ENCODE measurements around the gene ENTPD3.

Gene ENTPD3

DNA sequence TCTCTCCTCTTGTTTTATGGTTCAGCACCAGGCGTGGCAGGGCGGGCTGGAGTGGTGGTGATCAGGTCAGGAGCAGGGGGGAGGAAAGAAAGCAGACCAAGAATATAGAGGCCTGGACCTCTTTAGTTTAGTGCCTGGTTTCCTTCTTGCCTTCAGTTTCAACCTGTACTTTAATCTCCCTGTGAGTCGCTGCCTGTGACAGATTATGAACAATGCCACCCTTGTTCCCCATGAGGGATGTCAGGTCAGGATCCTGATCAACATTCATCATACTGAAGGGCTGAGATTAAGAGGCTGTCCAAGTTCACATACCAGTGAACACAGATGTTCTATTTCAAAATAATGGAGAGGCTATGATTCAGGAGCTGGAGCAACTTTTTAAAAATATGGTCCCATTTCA is 11.4 kb downstream of the ENTPD3 start:
- CTCF ChIA-PET, result no interaction called here

DNA sequence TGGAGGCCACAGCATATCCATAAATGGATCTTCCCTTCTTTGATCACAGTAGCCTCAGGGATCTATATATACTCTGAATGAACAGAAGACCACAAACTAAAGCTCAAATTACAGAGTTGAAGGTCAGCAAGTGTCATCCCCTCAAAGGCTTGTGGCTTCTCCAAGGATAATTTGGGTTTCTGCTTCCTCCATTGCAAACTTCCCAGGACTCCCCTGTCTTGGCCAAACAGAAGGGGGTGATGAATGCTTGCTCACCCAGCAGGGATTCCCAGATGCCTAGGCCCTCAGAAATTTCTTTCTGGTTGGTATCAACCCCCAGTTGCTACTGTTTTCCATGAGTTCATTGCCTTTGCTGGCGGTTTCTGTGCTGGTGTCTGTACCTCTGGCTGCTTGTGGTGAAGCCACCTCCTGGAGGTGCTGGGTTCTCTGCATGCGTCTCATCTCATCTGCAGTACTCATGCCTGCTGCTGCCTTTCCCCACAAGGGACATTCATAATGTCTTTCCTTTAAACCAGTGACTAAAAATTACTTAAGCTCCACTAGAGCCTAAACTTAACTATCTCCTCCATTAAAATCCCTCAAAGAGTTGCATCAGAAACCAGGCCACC is 17.7 kb downstream of the ENTPD3 start:
- POLR2A ChIA-PET, result no interaction called here
- H3K36me3 ChIP-seq (ENCODE audit: control insufficient read depth in 4 of 4, insufficient read depth in 4 of 4, low read length in 3 of 4), result no peaks in the 10 kb centered on the region
- peaks cover 0 to 2% (median 0%) of the 10 kb centered on the region in 5 experiments for H3K9me3 ChIP-seq (ENCODE audit: control extremely low read depth in 1 of 5, control insufficient read depth in 4 of 5, insufficient read depth in 2 of 5, low read depth in 1 of 5, low read length in 4 of 5)
- WGBS (ENCODE audit: insufficient coverage), result 100% methylated on average over 2 of the region's 2 CpGs
- H3K4me3 ChIP-seq (ENCODE audit: control insufficient read depth in 1 of 7, extremely low read depth in 1 of 7, insufficient read depth in 4 of 7, low read depth in 2 of 7, low read length in 6 of 7), result no peak overlapping the region
- H3K4me1 ChIP-seq (ENCODE audit: control extremely low read depth in 1 of 4, control insufficient read depth in 4 of 4, insufficient read depth in 4 of 4, low read length in 3 of 4), result no peaks in the 10 kb centered on the region
- no peak overlapping the region for H3K27ac ChIP-seq (ENCODE audit: insufficient read depth in 1 of 2, low read depth in 1 of 2, low read length in 2 of 2, poor library complexity in 1 of 2, severe bottlenecking in 2 of 2)
- no peaks in the 10 kb centered on the region for H3K27me3 ChIP-seq (replicated peaks in 2 of 5; ENCODE audit: control insufficient read depth in 4 of 5, insufficient read depth in 5 of 5, low read length in 4 of 5)
- DNase-seq, result no peak
- CTCF ChIA-PET, result interaction anchor here (1.0 kb wide), 1 partner anchor 31 kb away, joined by 3 read pairs; no protein-coding TSS in a partner anchor

More for the DNA sequence above, 11.4 kb downstream of the ENTPD3 start:
- Histone ChIP-seq H3K9me3 (ENCODE audit: control extremely low read depth in 1 of 5, control insufficient read depth in 4 of 5, insufficient read depth in 2 of 5, low read depth in 1 of 5, low read length in 4 of 5) (peaks cover 0 to 2% (median 0%) of the 10 kb centered on the region in 5 experiments), H3K27me3 (replicated peaks in 2 of 5; ENCODE audit: control insufficient read depth in 4 of 5, insufficient read depth in 5 of 5, low read length in 4 of 5) (no peaks in the 10 kb centered on the region), H3K36me3 (ENCODE audit: control insufficient read depth in 4 of 4, insufficient read depth in 4 of 4, low read length in 3 of 4) (no peaks in the 10 kb centered on the region), H3K4me1 (ENCODE audit: control extremely low read depth in 1 of 4, control insufficient read depth in 4 of 4, insufficient read depth in 4 of 4, low read length in 3 of 4) (no peaks in the 10 kb centered on the region), H3K4me3 (ENCODE audit: control insufficient read depth in 1 of 7, extremely low read depth in 1 of 7, insufficient read depth in 4 of 7, low read depth in 2 of 7, low read length in 6 of 7) (no peak overlapping the region), H3K27ac (ENCODE audit: insufficient read depth in 1 of 2, low read depth in 1 of 2, low read length in 2 of 2, poor library complexity in 1 of 2, severe bottlenecking in 2 of 2) (no peak overlapping the region)
- WGBS (ENCODE audit: insufficient coverage), result 100% methylated on average over 1 of the region's 3 CpGs
- POLR2A ChIA-PET, result no interaction called here
- DNase-seq, result no peak

DNA sequence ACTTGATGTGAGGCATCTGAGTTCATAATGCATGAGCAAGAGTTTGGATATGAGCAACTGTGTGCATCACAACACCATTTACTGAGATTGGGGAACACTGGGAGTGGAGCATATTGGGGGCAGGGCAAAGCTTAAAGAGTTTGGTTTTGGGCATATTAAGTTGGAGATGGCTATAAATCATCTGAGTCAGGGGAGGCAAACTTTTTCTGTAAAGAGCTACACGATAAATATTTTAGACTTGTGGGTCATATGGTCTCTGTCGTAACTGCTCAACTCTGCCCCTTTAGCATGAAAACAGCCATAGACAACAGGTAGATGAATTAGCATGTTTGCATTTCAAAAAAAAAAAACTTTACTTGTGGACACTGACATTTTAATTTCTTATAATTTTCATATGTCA is 20.0 kb downstream of the ENTPD3 start:
- WGBS (ENCODE audit: insufficient coverage), result 86% methylated on average over 1 of the region's 2 CpGs
- no peaks in the 10 kb centered on the region for H3K36me3 ChIP-seq (ENCODE audit: control insufficient read depth in 4 of 4, insufficient read depth in 4 of 4, low read length in 3 of 4)
- DNase-seq, result no peak
- no peaks in the 10 kb centered on the region for H3K9me3 ChIP-seq (ENCODE audit: control extremely low read depth in 1 of 5, control insufficient read depth in 4 of 5, insufficient read depth in 2 of 5, low read depth in 1 of 5, low read length in 4 of 5)
- H3K27me3 ChIP-seq (replicated peaks in 2 of 5; ENCODE audit: control insufficient read depth in 4 of 5, insufficient read depth in 5 of 5, low read length in 4 of 5), result no peaks in the 10 kb centered on the region
- ChIA-PET POLR2A (no interaction called here), CTCF (no interaction called here)
- H3K4me1 ChIP-seq (ENCODE audit: control extremely low read depth in 1 of 4, control insufficient read depth in 4 of 4, insufficient read depth in 4 of 4, low read length in 3 of 4), result no peaks in the 10 kb centered on the region
- no peak overlapping the region for H3K4me3 ChIP-seq (ENCODE audit: control insufficient read depth in 1 of 7, extremely low read depth in 1 of 7, insufficient read depth in 4 of 7, low read depth in 2 of 7, low read length in 6 of 7)
- no peak overlapping the region for H3K27ac ChIP-seq (ENCODE audit: insufficient read depth in 1 of 2, low read depth in 1 of 2, low read length in 2 of 2, poor library complexity in 1 of 2, severe bottlenecking in 2 of 2)

DNA sequence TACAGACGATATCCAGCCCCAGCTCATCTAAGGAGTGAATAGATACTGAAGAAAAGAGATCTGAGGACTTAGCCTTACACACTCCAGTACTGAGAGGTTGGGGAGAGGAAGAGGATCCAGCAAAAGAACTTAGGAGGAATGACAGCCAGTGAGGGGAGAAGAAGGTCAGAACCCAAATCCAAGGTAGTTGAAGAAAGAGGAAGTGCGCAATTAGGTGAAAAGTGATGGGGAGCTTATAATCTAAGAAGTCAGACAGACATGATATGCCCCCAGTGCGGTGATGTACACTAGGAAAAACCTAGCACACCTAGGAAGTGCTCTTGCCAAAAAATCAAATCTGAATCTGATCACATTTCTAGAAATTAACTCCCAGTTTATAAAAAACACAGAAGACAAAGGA is 20.6 kb downstream of the ENTPD3 start:
- CTCF ChIA-PET, result no interaction called here
- POLR2A ChIA-PET, result no interaction called here
- H3K36me3 ChIP-seq (ENCODE audit: control insufficient read depth in 4 of 4, insufficient read depth in 4 of 4, low read length in 3 of 4), result no peaks in the 10 kb centered on the region
- no peaks in the 10 kb centered on the region for H3K27me3 ChIP-seq (replicated peaks in 2 of 5; ENCODE audit: control insufficient read depth in 4 of 5, insufficient read depth in 5 of 5, low read length in 4 of 5)
- 92% methylated on average over 2 of the region's 3 CpGs for WGBS (ENCODE audit: insufficient coverage)
- H3K4me3 ChIP-seq (ENCODE audit: control insufficient read depth in 1 of 7, extremely low read depth in 1 of 7, insufficient read depth in 4 of 7, low read depth in 2 of 7, low read length in 6 of 7), result no peak overlapping the region
- no peaks in the 10 kb centered on the region for H3K4me1 ChIP-seq (ENCODE audit: control extremely low read depth in 1 of 4, control insufficient read depth in 4 of 4, insufficient read depth in 4 of 4, low read length in 3 of 4)
- no peaks in the 10 kb centered on the region for H3K9me3 ChIP-seq (ENCODE audit: control extremely low read depth in 1 of 5, control insufficient read depth in 4 of 5, insufficient read depth in 2 of 5, low read depth in 1 of 5, low read length in 4 of 5)
- H3K27ac ChIP-seq (ENCODE audit: insufficient read depth in 1 of 2, low read depth in 1 of 2, low read length in 2 of 2, poor library complexity in 1 of 2, severe bottlenecking in 2 of 2), result no peak overlapping the region
- no peak for DNase-seq

DNA sequence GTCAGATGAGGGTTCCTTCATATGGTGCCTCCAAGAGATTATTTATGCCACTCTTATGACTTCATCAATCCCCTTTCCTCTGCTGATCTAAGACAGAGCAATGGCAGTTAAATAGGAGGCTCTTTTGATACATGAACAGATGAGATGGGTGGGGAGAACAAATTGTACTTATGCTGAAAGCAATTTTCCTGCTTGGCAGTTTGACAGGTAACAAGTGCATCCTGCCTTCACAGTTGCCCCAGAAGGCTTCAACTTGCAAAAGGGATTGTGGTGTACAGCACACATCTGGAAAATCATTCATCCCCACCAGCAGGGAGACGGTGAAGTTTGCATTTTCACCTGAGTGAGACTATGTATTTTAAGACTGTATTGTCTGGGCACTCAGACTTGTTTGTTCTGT is 27.3 kb downstream of the ENTPD3 start:
- no CpG with 5 or more reads among the region's 1 CpG for WGBS (ENCODE audit: insufficient coverage)
- peaks cover 0 to 2% (median 0%) of the 10 kb centered on the region in 5 experiments for H3K9me3 ChIP-seq (ENCODE audit: control extremely low read depth in 1 of 5, control insufficient read depth in 4 of 5, insufficient read depth in 2 of 5, low read depth in 1 of 5, low read length in 4 of 5)
- no peaks in the 10 kb centered on the region for H3K4me1 ChIP-seq (ENCODE audit: control extremely low read depth in 1 of 4, control insufficient read depth in 4 of 4, insufficient read depth in 4 of 4, low read length in 3 of 4)
- H3K36me3 ChIP-seq (ENCODE audit: control insufficient read depth in 4 of 4, insufficient read depth in 4 of 4, low read length in 3 of 4), result no peaks in the 10 kb centered on the region
- H3K27me3 ChIP-seq (replicated peaks in 2 of 5; ENCODE audit: control insufficient read depth in 4 of 5, insufficient read depth in 5 of 5, low read length in 4 of 5), result peaks cover 0 to 3% (median 0%) of the 10 kb centered on the region in 5 experiments
- POLR2A ChIA-PET, result no interaction called here
- no peak for DNase-seq
- H3K4me3 ChIP-seq (ENCODE audit: control insufficient read depth in 1 of 7, extremely low read depth in 1 of 7, insufficient read depth in 4 of 7, low read depth in 2 of 7, low read length in 6 of 7), result no peak overlapping the region
- CTCF ChIA-PET, result no interaction called here
- H3K27ac ChIP-seq (ENCODE audit: insufficient read depth in 1 of 2, low read depth in 1 of 2, low read length in 2 of 2, poor library complexity in 1 of 2, severe bottlenecking in 2 of 2), result no peak overlapping the region

DNA sequence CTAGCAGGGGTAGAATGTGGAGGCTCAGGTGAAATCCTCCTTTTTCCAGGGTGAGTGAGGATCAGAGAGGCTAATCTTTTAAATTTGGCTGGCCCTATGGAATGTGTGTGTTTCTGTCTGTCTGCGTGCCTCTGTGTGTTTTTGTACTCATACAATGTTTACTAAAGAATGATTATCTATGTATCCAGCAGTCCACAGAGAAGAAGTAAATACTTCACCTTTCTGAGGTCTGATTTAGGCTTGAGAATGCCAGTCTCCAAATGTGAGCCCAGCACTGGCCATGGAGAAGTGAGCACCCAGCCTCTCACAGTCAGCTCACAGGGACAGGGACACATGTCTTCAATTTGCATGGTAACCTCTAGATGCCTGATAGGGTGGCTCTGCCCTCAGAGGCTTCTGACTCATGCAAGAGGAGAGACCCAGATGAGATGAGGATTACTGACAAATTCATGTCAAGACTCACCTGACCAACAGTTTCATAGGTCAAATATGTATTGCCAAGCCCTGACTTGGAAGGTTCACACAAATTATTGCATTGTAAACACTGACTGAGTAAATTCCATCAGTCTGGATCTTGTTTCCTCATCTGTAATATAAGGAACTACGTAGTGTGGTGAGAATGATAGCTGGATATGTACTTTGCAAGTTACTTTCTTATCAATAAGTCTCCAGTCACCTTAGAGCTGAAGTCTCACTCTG is 31.0 kb downstream of the ENTPD3 start:
- H3K4me1 ChIP-seq (ENCODE audit: control extremely low read depth in 1 of 4, control insufficient read depth in 4 of 4, insufficient read depth in 4 of 4, low read length in 3 of 4), result no peaks in the 10 kb centered on the region
- H3K36me3 ChIP-seq (ENCODE audit: control insufficient read depth in 4 of 4, insufficient read depth in 4 of 4, low read length in 3 of 4), result no peaks in the 10 kb centered on the region
- H3K27me3 ChIP-seq (replicated peaks in 2 of 5; ENCODE audit: control insufficient read depth in 4 of 5, insufficient read depth in 5 of 5, low read length in 4 of 5), result peaks cover 0 to 3% (median 0%) of the 10 kb centered on the region in 5 experiments
- no peak for DNase-seq
- ChIA-PET POLR2A (no interaction called here), CTCF (no interaction called here)
- no peak overlapping the region for H3K27ac ChIP-seq (ENCODE audit: insufficient read depth in 1 of 2, low read depth in 1 of 2, low read length in 2 of 2, poor library complexity in 1 of 2, severe bottlenecking in 2 of 2)
- H3K4me3 ChIP-seq (ENCODE audit: control insufficient read depth in 1 of 7, extremely low read depth in 1 of 7, insufficient read depth in 4 of 7, low read depth in 2 of 7, low read length in 6 of 7), result no peak overlapping the region
- no CpG with 5 or more reads among the region's 2 CpGs for WGBS (ENCODE audit: insufficient coverage)
- H3K9me3 ChIP-seq (ENCODE audit: control extremely low read depth in 1 of 5, control insufficient read depth in 4 of 5, insufficient read depth in 2 of 5, low read depth in 1 of 5, low read length in 4 of 5), result peaks cover 0 to 2% (median 0%) of the 10 kb centered on the region in 5 experiments

DNA sequence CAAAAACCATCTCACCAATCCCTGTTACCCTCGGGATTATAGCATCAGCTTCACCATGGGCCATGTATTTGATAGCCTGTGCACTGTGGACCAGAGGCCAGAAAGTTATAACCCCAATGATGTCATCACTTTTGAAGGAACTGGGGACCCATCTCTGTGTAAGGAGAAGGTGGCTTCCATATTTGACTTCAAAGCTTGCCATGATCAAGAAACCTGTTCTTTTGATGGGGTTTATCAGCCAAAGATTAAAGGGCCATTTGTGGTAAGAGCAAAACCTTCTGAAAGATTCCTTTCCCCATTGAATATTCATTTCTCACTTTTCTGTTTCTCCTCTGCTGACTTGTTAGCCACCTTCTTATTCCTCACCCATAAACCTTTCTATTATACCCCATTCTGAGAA is 35.9 kb downstream of the ENTPD3 start:
- POLR2A ChIA-PET, result no interaction called here
- 100% methylated on average over 1 of the region's 1 CpG for WGBS (ENCODE audit: insufficient coverage)
- DNase-seq, result no peak
- H3K27ac ChIP-seq (ENCODE audit: insufficient read depth in 1 of 2, low read depth in 1 of 2, low read length in 2 of 2, poor library complexity in 1 of 2, severe bottlenecking in 2 of 2), result no peak overlapping the region
- peaks cover 0 to 2% (median 0%) of the 10 kb centered on the region in 5 experiments for H3K9me3 ChIP-seq (ENCODE audit: control extremely low read depth in 1 of 5, control insufficient read depth in 4 of 5, insufficient read depth in 2 of 5, low read depth in 1 of 5, low read length in 4 of 5)
- CTCF ChIA-PET, result no interaction called here
- H3K36me3 ChIP-seq (ENCODE audit: control insufficient read depth in 4 of 4, insufficient read depth in 4 of 4, low read length in 3 of 4), result no peaks in the 10 kb centered on the region
- H3K4me3 ChIP-seq (ENCODE audit: control insufficient read depth in 1 of 7, extremely low read depth in 1 of 7, insufficient read depth in 4 of 7, low read depth in 2 of 7, low read length in 6 of 7), result no peak overlapping the region
- H3K27me3 ChIP-seq (replicated peaks in 2 of 5; ENCODE audit: control insufficient read depth in 4 of 5, insufficient read depth in 5 of 5, low read length in 4 of 5), result no peaks in the 10 kb centered on the region
- H3K4me1 ChIP-seq (ENCODE audit: control extremely low read depth in 1 of 4, control insufficient read depth in 4 of 4, insufficient read depth in 4 of 4, low read length in 3 of 4), result no peaks in the 10 kb centered on the region
